Lung microvascular endothelial cell (primary cell): Measurements from ENCODE around the gene BCAP31. TPM values are rescaled to one million over a fixed set of nuclear protein-coding genes. Genes with fewer than 3 reads are reported as not detected.

ENCODE experiments used
- DNase-seq, 2 donors: peaks; one replicate each; pipeline versions ENCODE4 v3.0.0 to v3.0.0-alpha.2; 2010; ENCODE audit warnings: low read depth in 2 of 2
- total RNA-seq: library from RNA; depleted of rRNA; stranded (reverse); fragments of >200 nt; gene quantifications from 2 replicates; pipeline ENCODE4 v1.2.1, GENCODE V29; 2014

The BCAP31 gene
- total RNA-seq, 1 donor from 2014 or later, result 400 TPM

GRCh38 chrX:153651540-153652079, 72.6 kb downstream of the BCAP31 start:
- DNase-seq, result peak in 1 of 2 donors; percentile 22

- DNase-seq, result no peak
These were observed 73.2 kb downstream of the BCAP31 start for GRCh38 chrX:153650959-153651358.

Other genes starting within 250 kb of the BCAP31 start
- 15.3 TPM in 2 replicates for gene BGN, start 229.4 kb downstream of the BCAP31 start, total RNA-seq
- gene ATP2B3, start 206.7 kb downstream of the BCAP31 start, total RNA-seq, result not detected in 2 replicates
- 31.9 and 33.1 TPM in 2 replicates for gene CCNQ, start 125.2 kb downstream of the BCAP31 start, total RNA-seq
- under 0.01 TPM in 2 replicates for gene DUSP9, start 77.2 kb downstream of the BCAP31 start, total RNA-seq
- not detected in 2 replicates for gene PNCK, start 50.6 kb downstream of the BCAP31 start, total RNA-seq
- 2.4 TPM in 2 replicates for gene SLC6A8, start 36.5 kb downstream of the BCAP31 start, total RNA-seq
- gene ABCD1, start 469 bp upstream of the BCAP31 start, total RNA-seq, result 4.8 and 6.2 TPM in 2 replicates
- gene PLXNB3, start 39.9 kb upstream of the BCAP31 start, total RNA-seq, result 2.4 and 4.4 TPM in 2 replicates
- under 0.01 and 0.40 TPM in 2 replicates for gene SRPK3, start 56.7 kb upstream of the BCAP31 start, total RNA-seq
- 27.0 and 29.9 TPM in 2 replicates for gene IDH3G, start 70.0 kb upstream of the BCAP31 start, total RNA-seq
- gene SSR4, start 70.3 kb upstream of the BCAP31 start, total RNA-seq, result 178 and 209 TPM in 2 replicates
- 0.22 and 0.60 TPM in 2 replicates for gene PDZD4, start 106.2 kb upstream of the BCAP31 start, total RNA-seq
- under 0.01 TPM in 2 replicates for gene L1CAM, start 161.8 kb upstream of the BCAP31 start, total RNA-seq
- gene AVPR2, start 180.3 kb upstream of the BCAP31 start, total RNA-seq, result 0.22 and 0.99 TPM in 2 replicates
- 2.8 and 5.2 TPM in 2 replicates for gene ARHGAP4, start 201.9 kb upstream of the BCAP31 start, total RNA-seq
- gene NAA10, start 210.7 kb upstream of the BCAP31 start, total RNA-seq, result 41.3 and 43.2 TPM in 2 replicates
- gene RENBP, start 220.3 kb upstream of the BCAP31 start, total RNA-seq, result 13.9 and 35.9 TPM in 2 replicates
- 10.0 and 10.3 TPM in 2 replicates for gene HCFC1, start 247.4 kb upstream of the BCAP31 start, total RNA-seq
- 3.2 and 4.8 TPM in 2 replicates for gene TMEM187, start 248.4 kb upstream of the BCAP31 start, total RNA-seq